H1 (cell line): Measurements from ENCODE around the gene HDAC10. TPM values are rescaled to one million over a fixed set of nuclear protein-coding genes. Genes with fewer than 3 reads are reported as not detected.

Experiments
- CTCF ChIA-PET: fragments of 300-600 bp; sonication (Branson Sonifier 250); formaldehyde crosslinking; loops from one replicate; lab custom pipeline; 2021; ENCODE audit not compliant: partially characterized antibody; lab: Charles Lee
- POLR2A ChIA-PET: fragments of 300-600 bp; sonication (Branson Sonifier 250); formaldehyde crosslinking; loops from one replicate; lab custom pipeline; 2021; ENCODE audit warnings: inconsistent platforms; ENCODE audit not compliant: partially characterized antibody; lab: Charles Lee
- DNase-seq, 2 experiments: peaks; one replicate each; pipeline versions ENCODE4 v3.0.0 to v3.0.0-alpha.2; 2010 to 2022; ENCODE audit warnings: low spot score in 2 of 2, low read depth in 1 of 2, mixed read lengths in 1 of 2
- FAIRE-seq: peaks from 2 replicates; lab custom pipeline; 2011; peaks lifted over from hg19 to GRCh38; lab: Jason Lieb, UNC
- H2AFZ ChIP-seq: 2 replicates; pipeline ENCODE4 v1.8.1; 2012; ENCODE audit warnings: low read length, inconsistent platforms
- H2AK5ac ChIP-seq: 2 replicates; pipeline ENCODE4 v1.6.1; 2013; ENCODE audit warnings: low read depth, low read length
- H2BK120ac ChIP-seq: replicated peaks from 2 replicates; pipeline ENCODE3; 2013; ENCODE audit warnings: low read depth, low read length, inconsistent platforms
- H2BK12ac ChIP-seq: 2 replicates; pipeline ENCODE4 v1.6.1; 2013; ENCODE audit warnings: low read depth, low read length
- H2BK15ac ChIP-seq: 2 replicates; pipeline ENCODE4 v1.6.1; 2013; ENCODE audit warnings: low read length
- H2BK20ac ChIP-seq: 2 replicates; pipeline ENCODE4 v1.6.1; 2013; ENCODE audit warnings: low read length
- H2BK5ac ChIP-seq: 2 replicates; pipeline ENCODE4 v1.6.1; 2013; ENCODE audit warnings: low read depth, low read length
- H3K14ac ChIP-seq: 2 replicates; pipeline ENCODE4 v1.6.1; 2013; ENCODE audit warnings: inconsistent platforms; ENCODE audit not compliant: insufficient read length
- H3K18ac ChIP-seq: 2 replicates; pipeline ENCODE4 v1.6.1; 2013; ENCODE audit warnings: low read length; ENCODE audit errors: extremely low read depth
- H3K23ac ChIP-seq: 2 replicates; pipeline ENCODE4 v1.6.1; 2013; ENCODE audit warnings: inconsistent platforms; ENCODE audit not compliant: insufficient read length
- H3K23me2 ChIP-seq: 2 replicates; pipeline ENCODE4 v1.6.1; 2013; ENCODE audit warnings: low read depth, low read length
- H3K27ac ChIP-seq: 2 replicates; pipeline ENCODE4 v1.6.1; 2011; ENCODE audit warnings: low read depth, low read length, inconsistent platforms
- H3K27me3 ChIP-seq, 4 experiments: replicated peaks in 1 of 4; 1 replicate in 1 of 4; 2 replicates in 3 of 4; pipeline versions ENCODE4 v1.6.1 to v1.8.1; 2011 to 2013; ENCODE audit warnings: low read length in 3 of 4, mild to moderate bottlenecking in 3 of 4, inconsistent platforms in 2 of 4, mixed read lengths in 2 of 4, moderate library complexity in 1 of 4; ENCODE audit not compliant: control insufficient read depth in 3 of 4, insufficient read depth in 3 of 4; ENCODE audit errors: extremely low read depth in 1 of 4
- H3K36me3 ChIP-seq, 4 experiments: 2 replicates each; pipeline versions ENCODE4 v1.6.1 to v1.8.1; 2011 to 2013; ENCODE audit warnings: mild to moderate bottlenecking in 4 of 4, low read length in 3 of 4, moderate library complexity in 2 of 4, control low read depth in 1 of 4, inconsistent platforms in 1 of 4; ENCODE audit not compliant: insufficient read depth in 4 of 4, control insufficient read depth in 2 of 4
- H3K4ac ChIP-seq: replicated peaks from 2 replicates; pipeline ENCODE3; 2013; ENCODE audit warnings: low read length, low read depth, mixed read lengths, inconsistent platforms; ENCODE audit not compliant: insufficient read length
- H3K4me1 ChIP-seq, 4 experiments: replicated peaks in 1 of 4; 1 replicate in 1 of 4; 2 replicates in 3 of 4; pipeline versions ENCODE4 v1.6.1 to v1.8.1; 2011 to 2013; ENCODE audit warnings: low read length in 3 of 4, inconsistent platforms in 2 of 4, mixed read lengths in 1 of 4; ENCODE audit not compliant: insufficient read depth in 4 of 4, control insufficient read depth in 3 of 4
- H3K4me2 ChIP-seq, 2 experiments: 2 replicates each; pipeline versions ENCODE4 v1.6.1 to v1.8.1; 2011 to 2013; ENCODE audit warnings: low read depth in 2 of 2, low read length in 2 of 2, control low read depth in 1 of 2, inconsistent platforms in 1 of 2, mild to moderate bottlenecking in 1 of 2; ENCODE audit not compliant: insufficient read depth in 1 of 2
- H3K4me3 ChIP-seq, 4 experiments: fragments of 200-600, 300-600 bp in 1 of 4; sonication (generic), shearing (Covaris generic), sonication (Bioruptor Twin) in 1 of 4; 2 replicates each; pipeline versions ENCODE4 v1.5.1 to v1.8.1; 2011 to 2016; ENCODE audit warnings: low read length in 4 of 4, low read depth in 3 of 4, control low read depth in 2 of 4, inconsistent platforms in 2 of 4, mild to moderate bottlenecking in 2 of 4, mixed read lengths in 1 of 4, moderate library complexity in 1 of 4; ENCODE audit not compliant: insufficient read depth in 2 of 4; ENCODE audit errors: extremely low read depth in 1 of 4
- H3K56ac ChIP-seq: replicated peaks from 2 replicates; pipeline ENCODE3; 2013; ENCODE audit warnings: low read depth, mild to moderate bottlenecking, mixed read lengths, low read length, inconsistent platforms; ENCODE audit not compliant: insufficient read length
- H3K79me1 ChIP-seq: 2 replicates; pipeline ENCODE4 v1.6.1; 2013; ENCODE audit warnings: low read depth, low read length, control low read depth
- H3K79me2 ChIP-seq, 2 experiments: 2 replicates each; pipeline versions ENCODE4 v1.6.1 to v1.8.1; 2012 to 2013; ENCODE audit warnings: low read length in 2 of 2, mild to moderate bottlenecking in 2 of 2, inconsistent platforms in 1 of 2; ENCODE audit not compliant: insufficient read depth in 2 of 2, control insufficient read depth in 1 of 2
- H3K9ac ChIP-seq, 4 experiments: replicated peaks in 1 of 4; 1 replicate in 1 of 4; 2 replicates in 3 of 4; pipeline versions ENCODE4 v1.6.1 to v1.8.1; 2011 to 2013; ENCODE audit warnings: low read depth in 3 of 4, low read length in 3 of 4, control low read depth in 2 of 4, mild to moderate bottlenecking in 2 of 4, moderate library complexity in 2 of 4, inconsistent platforms in 1 of 4; ENCODE audit errors: extremely low read depth in 1 of 4
- H3K9me3 ChIP-seq, 2 experiments: 2 replicates each; pipeline versions ENCODE4 v1.6.1 to v1.8.1; 2012 to 2013; ENCODE audit warnings: mild to moderate bottlenecking in 2 of 2, moderate library complexity in 2 of 2, control low read depth in 1 of 2, inconsistent platforms in 1 of 2, low read depth in 1 of 2, low read length in 1 of 2, mixed read lengths in 1 of 2; ENCODE audit not compliant: insufficient read depth in 2 of 2
- H4K20me1 ChIP-seq, 2 experiments: replicated peaks in 1 of 2; 2 replicates each; pipeline versions ENCODE3 to v1.8.1; 2011 to 2013; ENCODE audit warnings: inconsistent platforms in 2 of 2, low read length in 2 of 2, mild to moderate bottlenecking in 1 of 2; ENCODE audit not compliant: insufficient read depth in 2 of 2, control insufficient read depth in 1 of 2
- H4K5ac ChIP-seq: 2 replicates; pipeline ENCODE4 v1.6.1; 2013; ENCODE audit warnings: low read length, low read depth, mixed read lengths, inconsistent platforms; ENCODE audit not compliant: insufficient read length
- H4K8ac ChIP-seq: 2 replicates; pipeline ENCODE4 v1.8.0; 2013; ENCODE audit warnings: mild to moderate bottlenecking, moderate library complexity, low read length, inconsistent platforms; ENCODE audit not compliant: insufficient read depth; ENCODE audit errors: extremely low read depth
- H4K91ac ChIP-seq: replicated peaks from 2 replicates; pipeline ENCODE3; 2013; ENCODE audit warnings: low read length, mixed read lengths, inconsistent platforms; ENCODE audit not compliant: insufficient read length
- FOSL1 ChIP-seq: IDR thresholded peaks from 2 replicates; pipeline ENCODE4 v1.6.1; 2011; ENCODE audit warnings: mild to moderate bottlenecking, low read depth, low read length, moderate library complexity; ENCODE audit not compliant: insufficient read depth
- GABPA ChIP-seq: IDR thresholded peaks from 2 replicates; pipeline ENCODE4 v1.6.1; 2011; ENCODE audit warnings: mild to moderate bottlenecking, low read length, moderate library complexity, borderline replicate concordance; ENCODE audit not compliant: insufficient read depth
- HDAC6 ChIP-seq: IDR thresholded peaks from one replicate; pipeline ENCODE4 v1.7.1; 2012; ENCODE audit warnings: low read depth, mild to moderate bottlenecking, inconsistent platforms, low read length, moderate library complexity
- NANOG ChIP-seq: IDR thresholded peaks from 2 replicates; pipeline ENCODE4 v1.6.1; 2011; ENCODE audit warnings: low read length, low read depth, mild to moderate bottlenecking, inconsistent platforms; ENCODE audit not compliant: insufficient read depth, poor library complexity, severe bottlenecking
- RXRA ChIP-seq: IDR thresholded peaks from 2 replicates; pipeline ENCODE4 v1.6.1; 2011; ENCODE audit warnings: low read depth, mild to moderate bottlenecking, low read length, moderate library complexity; ENCODE audit not compliant: insufficient read depth
- SAP30 ChIP-seq: fragments of 300-600 bp; sonication (generic); IDR thresholded peaks from 2 replicates; pipeline ENCODE4 v1.7.1; 2012; ENCODE audit warnings: low read length, moderate library complexity, mild to moderate bottlenecking, inconsistent platforms; ENCODE audit not compliant: insufficient read depth, insufficient replicate concordance
- WGBS, 2 experiments: shearing (Covaris generic) in 1 of 2; methylation state at CpG; one replicate each; pipeline versions ENCODE4 v1.1.6 to v1.1.7; 2013 to 2015; ENCODE audit warnings: low lambda C conversion rate in 2 of 2, mixed read lengths in 2 of 2, inconsistent platforms in 1 of 2, low coverage in 1 of 2, missing lambda C conversion rate in 1 of 2; ENCODE audit not compliant: insufficient replicate concordance in 2 of 2, insufficient coverage in 1 of 2, insufficient read length in 1 of 2; ENCODE audit errors: extremely low coverage in 1 of 2, missing lambda C conversion rate in 1 of 2; 5-methylcytosine and 5-hydroxymethylcytosine counted together
- polyA plus RNA-seq, 7 experiments: library from polyadenylated mRNA; depleted of rRNA in 3 of 7; stranded (reverse) in 5 of 7; unstranded in 2 of 7; fragments of >200 nt in 5 of 7; fragments of 200-250 nt in 2 of 7; gene quantifications; 1 replicate in 5 of 7; 2 replicates in 1 of 7; 4 replicates in 1 of 7; pipeline versions ENCODE4 v1.2.1 to v1.2.3, GENCODE V29; 2011 to 2013; ENCODE audit warnings: missing spikeins in 2 of 7, mixed read lengths in 2 of 7
- total RNA-seq: library from RNA; stranded (reverse); fragmentation: NEBNext Ultra II Directional; extraction: Animal tissue kit (Norgen Biotek cat#: 25700); gene quantifications from 2 replicates; pipeline ENCODE4 v1.2.1, GENCODE V29; 2021

Gene HDAC10
- total and polyA plus RNA-seq, 2 of the 8 experiments (the other 6 are each of a cell fraction or from before 2014, with no cell fraction given), result 11.2 to 26.4 TPM

DNA sequence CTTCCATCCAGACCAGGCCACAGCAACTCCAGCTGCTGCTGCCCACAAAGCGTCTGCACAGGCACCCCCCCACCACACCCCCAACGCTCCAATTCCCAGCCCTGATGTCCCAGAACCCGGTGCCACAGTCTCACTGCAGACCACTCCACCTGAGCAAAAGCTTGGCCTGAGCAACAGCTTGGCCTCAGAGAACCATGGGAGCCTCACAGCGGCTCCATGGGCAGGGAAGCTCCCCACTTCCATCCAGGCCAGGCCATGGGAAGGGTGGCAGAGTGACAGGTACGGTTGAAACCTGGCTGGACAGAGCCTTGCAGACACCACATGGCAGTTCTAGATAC lies 43.2 kb upstream of the HDAC10 start:
- Histone ChIP-seq H4K5ac (peak overlapping the region; percentile 18), H3K18ac (peak overlapping the region; percentile 78), H3K4me3 (no peak overlapping the region), H3K9ac (no peak overlapping the region; a peak in 2 of 7 replicates), H3K14ac (no peak overlapping the region), H3K56ac (no peak overlapping the region), H2BK15ac (peak overlapping the region; percentile 95; the same call in 1 of the 2 replicates), H3K36me3 (peaks cover 2 to 11% (median 6%) of the 10 kb centered on the region in 4 experiments; a peak in 5 of 8 replicates), H3K79me2 (peaks cover 0 to 60% of the 10 kb centered on the region in 2 experiments; a peak in 3 of 4 replicates), H2BK5ac (peak overlapping the region; percentile 97), H2AFZ (no peak overlapping the region), H3K27me3 (no peaks in the 10 kb centered on the region), H3K4me2 (peak overlapping the region; percentile 56 to 57; a peak in 2 of 4 replicates), H2BK12ac (peak overlapping the region; percentile 97; the same call in 1 of the 2 replicates), H4K91ac (peak overlapping the region; percentile 41), H3K23ac (no peak overlapping the region), H4K8ac (peak overlapping the region; percentile 45; the same call in 1 of the 2 replicates), H3K4me1 (peaks cover 0 to 32% (median 23%) of the 10 kb centered on the region in 4 experiments; a peak in 6 of 7 replicates), H3K9me3 (no peaks in the 10 kb centered on the region), H3K23me2 (no peaks in the 10 kb centered on the region), H2BK120ac (peak overlapping the region; percentile 66), H3K79me1 (peaks cover 28% of the 10 kb centered on the region), H3K27ac (peak overlapping the region; percentile 77; the same call in 1 of the 2 replicates), H2AK5ac (no peak overlapping the region), H2BK20ac (peak overlapping the region; percentile 72; the same call in 1 of the 2 replicates), H4K20me1 (peaks cover 14 to 40% of the 10 kb centered on the region in 2 experiments), H3K4ac (peak overlapping the region; percentile 61)
- DNase-seq, result no peak
- 75% methylated on average over 4 of the region's 5 CpGs; no CpG with 5 or more reads in 1 of the 2 experiments for WGBS, 2 experiments
- no peak for TF ChIP-seq GABPA
- no peak for TF ChIP-seq SAP30
- no peak for TF ChIP-seq RXRA
- TF ChIP-seq HDAC6, result no peak
- TF ChIP-seq NANOG, result no peak
- TF ChIP-seq FOSL1, result no peak
- ChIA-PET POLR2A (interaction anchor here (0.8 to 2.2 kb wide), 8 partner anchors 10 to 43 kb away, joined by 3 to 16 read pairs (median 6); partner anchors contain the start of genes HDAC10 and PLXNB2), CTCF (interaction anchor here (1.1 to 2.0 kb wide), 10 partner anchors 8 to 176 kb away, joined by 3 to 15 read pairs (median 6); no protein-coding TSS in a partner anchor)
- FAIRE-seq, result no peak
